ENCODE results near the gene PTGES2.

PTGES2 gene

DNA sequence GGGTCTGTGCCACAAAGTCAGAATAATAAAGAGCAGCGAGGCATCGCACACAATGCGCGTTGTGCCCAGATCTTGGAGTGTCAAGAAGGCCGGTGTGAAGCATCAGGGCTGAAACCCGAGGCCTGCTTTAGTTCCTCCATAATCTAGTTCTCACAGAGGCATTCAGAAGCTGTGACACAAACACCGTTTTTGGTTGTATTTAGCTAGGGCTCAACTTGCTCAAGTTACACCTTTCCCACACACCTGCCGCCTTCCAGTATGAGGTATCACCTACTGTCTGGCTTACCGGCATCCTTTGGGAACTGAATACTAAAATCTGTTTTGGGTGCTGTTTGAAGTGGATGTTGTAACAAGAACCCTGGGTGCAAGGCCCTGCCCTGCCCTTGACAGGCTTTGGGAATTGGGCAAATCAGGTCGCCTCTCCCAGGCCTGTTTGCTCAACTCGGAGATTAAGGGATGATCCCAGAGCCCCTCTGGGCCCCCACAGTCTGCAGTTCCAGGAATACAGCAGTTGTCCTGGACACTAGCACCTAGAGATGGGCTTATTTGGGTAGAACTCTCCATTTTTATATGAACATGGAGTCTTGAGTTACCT, 32.5 kb downstream of the PTGES2 start:
- H3K4me3 ChIP-seq (ENCODE audit: low read depth, low read length): no peak overlapping the region
- DNase-seq (ENCODE audit: low read depth): no peak

DNA sequence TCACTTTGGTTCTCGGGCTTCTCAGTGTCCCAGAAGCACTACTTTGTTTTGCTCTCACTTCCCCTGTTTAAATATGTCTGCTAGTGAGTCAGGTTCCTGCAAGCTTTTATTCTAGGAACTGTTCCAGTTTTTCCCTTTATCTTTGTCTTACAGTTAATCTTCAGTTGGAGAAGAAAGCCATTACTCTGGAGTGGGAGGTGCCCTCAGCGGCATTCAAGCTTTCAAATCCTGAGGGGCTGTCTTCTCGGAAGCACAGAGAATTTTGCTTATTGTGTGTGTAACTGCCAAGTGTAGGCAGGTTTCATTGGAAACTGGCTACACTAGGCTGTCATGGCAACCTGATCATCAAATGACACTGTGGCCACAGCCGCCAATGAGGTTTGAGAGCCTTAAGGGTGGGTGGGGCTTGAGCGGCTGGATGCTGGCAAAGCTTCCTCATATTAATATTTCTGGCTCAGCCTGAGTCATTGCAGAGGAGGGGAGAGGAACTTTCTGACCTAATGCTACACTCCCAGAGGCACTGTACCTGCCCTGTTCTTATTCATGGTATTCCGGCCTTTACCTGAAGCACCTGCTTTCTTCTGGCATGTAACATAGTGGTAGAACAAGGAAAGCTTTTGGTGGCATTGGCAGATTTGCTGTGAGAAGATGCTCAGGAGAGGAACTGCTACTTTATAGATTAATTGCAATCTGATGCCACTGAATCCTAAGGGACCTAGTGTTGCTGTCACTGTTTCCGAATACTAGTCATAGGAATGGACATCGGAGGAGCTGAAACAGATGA, 33.2 kb downstream of the PTGES2 start:
- H3K4me3 ChIP-seq (ENCODE audit: low read depth, low read length): peak overlapping the region; percentile 20

DNA sequence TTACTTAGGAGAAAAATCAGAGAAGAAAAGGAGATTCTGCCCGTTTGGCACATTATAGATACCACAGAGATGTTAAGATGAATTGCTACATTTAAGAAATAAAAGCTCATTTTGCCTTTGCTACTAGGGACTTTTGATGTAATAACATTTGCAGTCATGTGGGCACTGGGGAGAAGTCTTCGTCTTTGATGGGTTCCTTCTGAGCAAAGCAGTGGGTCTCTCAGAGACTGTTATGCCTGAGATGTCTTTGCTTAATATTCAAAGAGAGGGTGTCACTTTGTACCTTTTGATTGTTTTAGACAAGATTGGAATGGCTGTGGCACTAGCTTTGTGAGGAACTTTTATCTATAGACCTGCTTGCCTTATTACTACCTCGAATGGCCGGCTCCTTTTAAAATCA, 34.5 kb downstream of the PTGES2 start:
- DNase-seq (ENCODE audit: low read depth): no peak
- H3K4me3 ChIP-seq (ENCODE audit: low read depth, low read length): peak overlapping the region; percentile 15

More for the DNA sequence above, 33.2 kb downstream of the PTGES2 start:
- peak; percentile 89 for DNase-seq (ENCODE audit: low read depth)

DNA sequence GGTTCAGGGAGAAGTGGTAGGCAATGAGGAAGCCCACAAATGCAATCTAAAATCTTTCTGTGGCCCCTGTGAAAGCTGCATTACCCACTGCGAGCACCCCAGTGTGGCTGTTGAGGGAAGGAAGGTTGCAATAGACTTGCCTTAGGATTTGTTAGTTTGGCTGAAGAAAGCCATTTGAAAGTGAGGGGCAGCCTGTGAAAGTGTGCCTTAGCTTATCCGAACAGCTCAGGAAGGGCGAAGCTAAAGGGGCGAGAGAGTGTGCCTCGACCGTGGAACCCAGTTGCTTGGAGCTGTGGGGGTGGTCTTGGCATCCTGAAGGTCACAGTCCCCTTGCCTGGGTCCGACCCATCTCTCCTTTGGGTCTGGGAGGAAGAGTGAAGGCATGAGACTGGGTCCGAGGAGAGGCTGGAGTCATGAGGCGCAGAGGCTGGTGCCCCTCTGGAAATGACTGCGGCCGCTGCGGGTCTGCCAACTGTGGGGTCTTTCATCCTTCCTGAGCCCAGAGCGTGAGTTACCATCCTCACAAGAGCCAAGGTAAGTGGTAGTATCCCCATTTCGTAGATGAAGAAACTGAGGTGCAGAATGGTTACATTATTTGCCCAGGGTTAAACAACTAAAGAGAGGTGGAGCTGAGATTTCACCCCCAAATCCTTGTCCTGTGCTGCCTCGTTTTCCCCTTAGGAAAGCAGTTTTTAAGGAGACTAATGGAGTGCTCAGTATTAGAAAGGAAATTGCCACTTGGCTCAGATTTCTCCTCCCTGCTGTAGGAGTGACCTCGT, 35.1 kb downstream of the PTGES2 start:
- peak overlapping the region; percentile 49 for H3K4me3 ChIP-seq (ENCODE audit: low read depth, low read length)
- DNase-seq (ENCODE audit: low read depth): no peak

DNA sequence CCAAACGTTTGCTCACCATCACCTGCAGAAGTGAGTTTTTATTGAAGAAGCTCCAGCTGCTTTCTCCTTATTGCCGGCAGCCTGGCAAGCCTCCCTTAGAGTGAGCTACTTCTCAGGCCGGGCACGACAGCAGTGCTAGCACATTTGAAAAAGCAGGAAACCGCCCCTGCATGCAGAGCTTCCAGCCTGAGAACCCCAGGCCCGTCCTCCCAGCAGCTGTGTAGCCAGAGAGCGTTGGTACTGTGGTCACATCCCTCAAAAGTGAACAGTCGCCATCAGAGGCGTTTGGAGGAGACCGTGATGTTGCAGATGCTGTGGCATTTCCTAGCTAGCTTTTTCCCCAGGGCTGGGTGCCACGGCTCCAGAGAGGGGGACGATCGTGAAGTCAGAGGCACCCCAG, 36.0 kb downstream of the PTGES2 start:
- DNase-seq (ENCODE audit: low read depth): no peak
- peak overlapping the region; percentile 49 for H3K4me3 ChIP-seq (ENCODE audit: low read depth, low read length)

DNA sequence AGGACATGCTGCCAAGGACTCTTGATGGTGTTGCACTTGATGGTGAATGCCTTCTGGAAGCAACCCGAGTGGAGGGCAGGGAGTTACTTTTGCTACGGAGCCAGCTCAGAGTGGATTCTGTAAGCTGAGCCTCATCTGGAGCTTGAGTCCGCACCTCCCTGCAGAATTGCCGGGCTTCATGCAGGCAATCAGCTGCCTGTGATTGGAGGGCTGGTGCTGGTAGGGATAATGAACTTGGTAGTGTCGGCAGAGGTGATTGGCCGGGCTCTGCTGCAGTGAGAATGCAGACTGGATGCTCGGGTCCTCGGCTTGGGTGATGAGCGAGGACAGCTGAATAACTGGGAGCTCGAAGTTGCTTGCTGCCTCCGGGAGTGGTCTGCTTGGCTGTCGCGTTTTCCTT, 36.4 kb downstream of the PTGES2 start:
- peak; percentile 86 for DNase-seq (ENCODE audit: low read depth)
- peak overlapping the region; percentile 49 for H3K4me3 ChIP-seq (ENCODE audit: low read depth, low read length)

DNA sequence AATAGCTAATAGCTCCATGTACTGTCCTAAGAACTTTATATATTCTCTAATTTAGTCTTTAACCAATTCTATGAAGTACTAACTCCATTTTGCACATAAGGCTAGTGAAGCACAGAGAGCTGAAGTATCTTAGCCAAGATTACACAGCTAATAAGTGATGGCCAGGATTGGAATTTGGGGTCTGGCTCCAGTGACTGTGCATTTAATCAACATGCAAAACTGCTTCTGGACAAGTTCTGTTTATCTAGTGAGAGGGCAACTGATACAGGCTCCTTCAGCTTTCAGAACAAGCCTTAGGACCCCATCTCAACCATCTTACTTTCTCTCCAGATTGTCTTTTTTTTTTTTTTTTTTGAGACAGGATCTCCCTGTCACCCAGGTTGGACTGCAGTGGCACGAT, 38.2 kb downstream of the PTGES2 start:
- no peak for DNase-seq (ENCODE audit: low read depth)
- no peak overlapping the region for H3K4me3 ChIP-seq (ENCODE audit: low read depth, low read length)

DNA sequence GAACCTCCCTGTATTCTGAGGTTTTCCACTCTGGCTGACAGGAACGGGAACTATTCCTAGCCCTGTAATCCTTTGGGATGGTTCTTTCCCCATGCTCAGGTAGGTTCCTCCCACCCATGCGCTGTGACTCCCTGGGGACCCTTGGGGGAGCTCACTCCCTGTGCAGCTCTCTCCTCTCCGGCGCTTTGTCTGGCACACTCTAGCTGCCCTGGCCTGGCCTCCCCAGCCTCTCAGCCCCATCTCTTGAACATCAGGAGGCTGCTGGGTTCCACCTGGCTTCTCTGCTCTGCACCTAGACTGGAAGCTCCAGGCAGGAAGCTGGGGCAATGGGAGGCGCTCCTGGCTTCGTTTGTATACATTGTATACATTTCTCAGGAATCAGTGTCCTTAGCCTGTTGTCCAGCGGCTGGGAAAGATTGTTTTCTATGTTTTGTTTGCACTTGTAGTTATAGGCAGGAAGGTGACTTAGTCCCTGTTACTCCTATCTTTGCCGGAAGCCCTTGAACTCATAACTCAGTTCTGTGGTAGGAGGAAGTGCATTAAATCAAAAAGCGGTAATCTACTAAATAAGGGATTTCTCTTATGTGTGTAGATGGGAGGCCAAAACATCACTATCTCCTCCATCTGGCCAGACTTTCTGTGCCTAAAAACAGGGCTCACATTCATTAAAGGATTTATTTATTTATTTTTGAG, 39.1 kb downstream of the PTGES2 start:
- no peak for DNase-seq (ENCODE audit: low read depth)
- H3K4me3 ChIP-seq (ENCODE audit: low read depth, low read length): no peak overlapping the region

DNA sequence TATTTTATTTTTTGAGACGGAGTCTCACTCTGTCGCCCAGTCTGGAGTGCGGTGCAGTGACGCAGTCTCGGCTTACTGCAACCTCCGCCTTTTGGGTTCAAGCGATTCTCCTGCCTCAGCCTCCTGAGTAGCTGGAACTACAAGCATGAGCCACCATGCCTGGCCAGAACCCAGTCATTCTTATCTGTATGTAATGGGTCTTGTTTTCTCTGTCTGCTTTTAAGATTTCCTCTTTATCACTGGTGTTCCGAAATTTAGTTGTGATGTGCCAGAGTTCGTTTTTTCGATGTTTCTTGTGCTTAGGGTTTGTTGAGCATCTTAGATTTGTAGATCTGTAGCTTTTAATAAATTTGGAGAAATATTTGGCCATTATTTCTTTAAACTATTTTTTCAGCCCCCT, 40.3 kb downstream of the PTGES2 start:
- no peak overlapping the region for H3K4me3 ChIP-seq (ENCODE audit: low read depth, low read length)
- no peak for DNase-seq (ENCODE audit: low read depth)

DNA sequence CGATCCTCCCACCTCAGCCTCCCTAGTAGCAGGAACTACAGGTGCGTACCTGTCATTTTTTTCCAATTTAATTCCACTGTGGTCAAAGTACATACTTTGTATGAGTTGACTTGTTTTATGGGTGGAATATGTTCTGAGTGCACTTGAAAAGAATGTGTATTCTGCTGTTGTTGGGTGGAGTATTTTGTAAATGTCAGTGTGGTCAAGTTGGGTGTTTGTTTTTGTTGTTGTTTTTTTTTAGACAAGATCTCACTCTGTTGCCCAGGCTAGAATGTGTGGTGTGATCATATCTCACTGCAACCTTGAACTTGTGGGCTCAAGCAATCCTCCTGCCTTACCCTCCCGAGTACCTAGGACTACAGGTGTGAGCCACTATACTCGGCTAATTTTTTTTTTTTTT, 41.6 kb downstream of the PTGES2 start:
- DNase-seq (ENCODE audit: low read depth): no peak
- no peak overlapping the region for H3K4me3 ChIP-seq (ENCODE audit: low read depth, low read length)

DNA sequence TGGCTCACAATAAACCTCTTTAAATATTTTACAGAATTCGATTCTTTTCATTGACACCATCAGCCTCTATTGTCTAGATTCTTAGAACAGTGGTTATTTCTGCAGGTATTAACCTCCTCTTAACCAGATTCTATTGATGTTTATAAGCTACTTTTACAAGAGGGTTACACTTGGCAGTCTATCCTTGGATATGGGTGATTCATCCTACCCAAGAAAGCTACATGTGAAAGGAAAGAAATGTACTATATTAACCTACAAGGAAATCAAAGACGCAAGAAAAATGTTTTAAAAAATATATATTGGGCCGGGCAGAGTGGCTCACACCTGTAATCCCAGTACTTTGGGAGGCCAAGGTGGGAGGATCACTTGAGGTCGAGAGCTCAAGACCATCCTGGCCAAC, 42.8 kb downstream of the PTGES2 start:
- H3K4me3 ChIP-seq (ENCODE audit: low read depth, low read length): no peak overlapping the region
- DNase-seq (ENCODE audit: low read depth): no peak

DNA sequence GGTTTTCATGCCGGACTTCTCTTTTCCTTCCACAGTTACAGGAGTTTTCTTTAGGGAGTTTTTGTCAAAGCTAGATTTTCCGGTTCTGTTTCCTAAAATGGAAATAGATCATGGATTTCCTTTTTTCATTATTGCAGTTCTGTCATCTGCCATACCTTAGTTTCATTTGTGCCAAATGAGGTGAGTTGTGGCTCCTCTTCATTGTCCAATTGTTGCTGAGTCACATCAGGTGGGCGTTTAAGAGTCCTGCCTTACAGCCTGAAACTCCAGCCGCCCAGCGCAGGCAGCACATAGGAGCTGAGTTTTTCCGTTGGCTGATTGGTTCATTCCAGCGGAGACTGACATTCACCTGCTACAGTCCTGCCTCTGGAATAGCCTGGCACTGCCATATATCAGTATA, 45.4 kb downstream of the PTGES2 start:
- H3K4me3 ChIP-seq (ENCODE audit: low read depth, low read length): no peak overlapping the region
- no peak for DNase-seq (ENCODE audit: low read depth)

DNA sequence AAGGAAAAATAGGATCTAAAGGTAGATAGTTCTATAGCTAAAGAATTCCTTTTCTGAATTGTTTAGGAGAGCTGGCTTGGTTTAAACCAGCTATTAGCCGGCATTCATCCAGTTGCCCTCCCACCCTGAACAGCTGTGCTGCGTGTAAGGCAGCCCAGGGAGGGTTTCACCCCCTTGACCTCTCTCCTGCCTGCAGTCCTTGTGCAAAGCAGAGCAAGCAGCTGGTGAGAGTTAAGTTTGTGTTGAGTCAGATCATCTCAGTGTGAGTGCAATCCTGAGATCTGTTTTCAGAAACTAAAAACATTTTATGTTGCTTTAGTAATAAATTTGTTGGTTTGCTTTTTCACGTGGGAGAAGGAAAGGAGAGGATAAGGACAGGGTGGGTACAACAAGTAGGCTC, 46.5 kb downstream of the PTGES2 start:
- no peak overlapping the region for H3K4me3 ChIP-seq (ENCODE audit: low read depth, low read length)
- DNase-seq (ENCODE audit: low read depth): peak; percentile 91

DNA sequence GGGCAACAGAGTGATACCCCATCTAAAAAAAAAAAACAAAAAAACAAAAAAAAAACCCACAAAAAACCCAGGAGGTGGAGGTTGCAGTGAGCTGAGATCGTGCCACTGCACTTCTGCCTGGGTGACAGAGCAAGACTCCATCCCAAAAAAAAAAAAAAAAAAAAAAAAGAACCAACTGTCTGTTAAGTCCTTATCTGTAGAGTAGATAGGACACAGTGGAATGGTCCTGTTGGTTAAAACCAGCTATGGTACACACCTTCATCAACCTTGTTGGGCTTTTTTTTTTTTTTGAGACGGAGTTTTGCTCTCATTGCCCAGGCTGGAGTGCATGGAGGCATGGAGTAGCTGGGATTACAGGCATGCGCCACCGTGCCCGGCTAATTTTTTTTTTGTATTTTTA, 47.3 kb downstream of the PTGES2 start:
- DNase-seq (ENCODE audit: low read depth): no peak
- no peak overlapping the region for H3K4me3 ChIP-seq (ENCODE audit: low read depth, low read length)

DNA sequence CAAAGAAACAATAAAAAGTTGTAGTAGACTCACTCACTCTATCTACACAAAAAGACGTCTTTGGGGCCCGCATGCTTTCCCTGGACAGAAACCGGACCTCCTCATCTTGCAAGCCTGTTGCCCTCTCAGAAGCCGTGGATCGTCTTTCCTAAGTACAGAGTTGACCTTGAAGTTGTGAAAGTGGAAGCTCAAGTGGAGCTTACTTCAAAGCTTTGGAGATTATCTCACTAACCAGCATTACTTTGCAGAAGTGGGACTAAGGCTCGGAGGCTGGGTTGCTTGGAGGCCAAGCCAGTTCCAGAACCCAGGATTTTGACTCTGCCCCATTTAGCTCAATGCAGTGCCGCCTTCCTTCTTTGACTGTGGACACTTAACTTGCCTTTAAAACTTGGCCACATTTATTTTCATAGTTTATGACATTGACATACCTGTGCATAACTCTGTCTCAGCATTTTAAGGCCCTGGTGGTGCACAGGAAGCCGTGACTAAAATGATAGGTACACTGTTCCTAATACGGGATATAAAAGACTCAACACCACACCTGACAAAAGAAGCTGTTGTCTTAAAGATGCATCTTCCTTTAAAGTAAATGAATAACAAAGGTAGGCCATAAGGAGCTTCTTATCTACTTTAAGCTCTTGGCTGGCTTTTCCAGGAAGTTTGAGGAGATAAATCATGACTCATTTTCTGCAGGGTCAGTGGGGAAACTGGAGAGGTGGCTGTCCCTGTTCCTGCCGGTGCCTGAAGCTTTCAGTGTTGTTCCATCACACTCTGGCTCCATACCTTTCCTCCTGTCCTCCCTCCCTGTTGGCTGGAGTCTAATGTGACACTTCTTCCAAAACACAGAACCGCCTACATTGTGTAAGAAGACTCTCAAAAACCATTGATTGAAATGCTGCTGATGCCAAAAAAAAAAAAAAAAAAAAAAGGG, 48.8 kb downstream of the PTGES2 start:
- DNase-seq (ENCODE audit: low read depth): no peak
- no peak overlapping the region for H3K4me3 ChIP-seq (ENCODE audit: low read depth, low read length)

DNA sequence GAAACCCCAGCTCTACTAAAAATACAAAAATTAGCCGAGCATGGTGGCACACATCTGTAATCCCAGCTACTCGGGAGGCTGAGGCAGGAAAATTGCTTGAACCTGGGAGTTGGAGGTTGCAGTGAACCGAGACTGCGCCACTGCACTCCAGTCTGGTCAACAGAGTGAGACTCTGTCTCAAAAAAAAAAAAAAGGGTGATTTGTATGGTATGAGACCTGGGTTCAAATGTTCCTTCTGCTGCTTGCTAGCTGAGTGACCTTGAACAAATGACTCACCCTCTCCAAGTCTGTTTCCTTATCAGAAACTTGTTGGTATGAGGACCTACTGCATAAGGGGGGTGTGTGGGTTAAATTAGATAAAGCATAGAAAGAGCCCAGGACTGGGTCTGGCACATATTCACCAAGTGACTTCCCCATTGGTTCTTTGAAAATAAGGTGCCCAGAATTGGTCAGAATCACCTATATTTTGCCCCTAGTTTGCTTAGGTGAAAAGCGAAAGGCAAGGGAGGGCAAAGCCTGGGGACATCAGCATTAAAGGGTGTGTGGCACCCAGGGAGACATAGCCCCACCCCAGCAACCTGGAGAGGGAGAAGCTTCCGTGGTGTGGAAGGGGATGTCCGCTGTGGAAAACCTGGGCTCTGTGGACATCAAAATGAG, 49.6 kb downstream of the PTGES2 start:
- no peak for DNase-seq (ENCODE audit: low read depth)
- no peak overlapping the region for H3K4me3 ChIP-seq (ENCODE audit: low read depth, low read length)

DNA sequence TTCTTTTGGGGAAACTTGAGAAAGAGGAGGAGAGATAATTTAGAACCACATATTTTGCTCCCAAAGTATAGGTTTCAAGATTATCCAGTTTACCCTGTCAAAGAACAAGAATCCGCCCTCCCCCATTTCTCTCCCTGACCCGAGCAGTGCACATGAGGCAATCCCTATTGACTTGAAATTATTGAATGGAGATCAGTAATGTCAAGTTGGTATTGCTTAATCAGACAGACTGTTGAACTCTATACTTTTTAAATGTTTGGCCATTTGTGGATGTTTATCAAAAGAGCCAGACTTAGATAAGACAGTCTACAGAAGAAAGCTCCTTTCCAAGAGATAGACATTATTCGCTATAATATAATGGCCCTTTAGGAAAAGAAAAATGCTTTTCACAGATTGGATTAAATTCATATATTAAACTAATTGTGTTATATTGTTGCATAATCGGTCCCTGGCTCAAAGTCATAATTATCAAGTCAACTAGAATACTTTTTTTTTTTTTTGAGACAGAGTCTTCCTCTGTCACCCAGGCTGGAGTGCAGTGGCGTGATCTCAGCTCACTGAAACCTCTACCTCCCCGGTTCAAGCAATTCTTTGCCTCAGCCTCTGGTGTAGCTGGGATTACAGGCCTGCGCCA, 54.2 kb downstream of the PTGES2 start:
- DNase-seq (ENCODE audit: low read depth): no peak
- H3K4me3 ChIP-seq (ENCODE audit: low read depth, low read length): no peak overlapping the region

Measured in skeletal muscle cell (primary cell).